ENCODE data around the gene JAZF1. TPM values are rescaled to one million over a fixed set of nuclear protein-coding genes. Genes with fewer than 3 reads are reported as not detected.

The JAZF1 gene
- total RNA-seq, 2 experiments from 2014 or later = 3.3 to 4.0 TPM

DNA sequence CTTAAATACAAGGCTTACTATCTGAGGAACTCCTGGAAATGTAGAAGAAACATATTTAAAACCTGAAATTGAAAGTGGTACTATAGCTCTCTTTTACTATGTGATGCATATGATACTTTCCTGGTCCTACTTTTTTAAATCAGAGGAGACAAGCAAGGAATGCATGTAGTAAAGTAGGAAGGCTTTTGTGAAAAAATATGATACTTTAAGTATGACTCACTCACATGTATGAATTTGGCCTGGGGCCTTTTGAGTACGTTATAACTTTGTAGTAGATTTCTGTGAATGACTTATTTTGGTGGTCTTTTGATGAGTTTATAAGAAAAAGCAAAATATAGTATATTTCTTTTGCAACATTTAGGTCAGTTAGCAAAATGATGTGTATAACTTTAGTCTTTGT, 386.8 kb downstream of the JAZF1 start:
- Mint-ChIP-seq H3K36me3 (ENCODE audit: low read depth) (peaks cover 22% of the 10 kb centered on the region), H3K4me3 (no peak overlapping the region), H3K27me3 (no peaks in the 10 kb centered on the region), H3K27ac (no peak overlapping the region), H3K4me1 (ENCODE audit: low read depth) (no peaks in the 10 kb centered on the region), H3K9me3 (no peaks in the 10 kb centered on the region)
- TF ChIP-seq, protein P1, sequence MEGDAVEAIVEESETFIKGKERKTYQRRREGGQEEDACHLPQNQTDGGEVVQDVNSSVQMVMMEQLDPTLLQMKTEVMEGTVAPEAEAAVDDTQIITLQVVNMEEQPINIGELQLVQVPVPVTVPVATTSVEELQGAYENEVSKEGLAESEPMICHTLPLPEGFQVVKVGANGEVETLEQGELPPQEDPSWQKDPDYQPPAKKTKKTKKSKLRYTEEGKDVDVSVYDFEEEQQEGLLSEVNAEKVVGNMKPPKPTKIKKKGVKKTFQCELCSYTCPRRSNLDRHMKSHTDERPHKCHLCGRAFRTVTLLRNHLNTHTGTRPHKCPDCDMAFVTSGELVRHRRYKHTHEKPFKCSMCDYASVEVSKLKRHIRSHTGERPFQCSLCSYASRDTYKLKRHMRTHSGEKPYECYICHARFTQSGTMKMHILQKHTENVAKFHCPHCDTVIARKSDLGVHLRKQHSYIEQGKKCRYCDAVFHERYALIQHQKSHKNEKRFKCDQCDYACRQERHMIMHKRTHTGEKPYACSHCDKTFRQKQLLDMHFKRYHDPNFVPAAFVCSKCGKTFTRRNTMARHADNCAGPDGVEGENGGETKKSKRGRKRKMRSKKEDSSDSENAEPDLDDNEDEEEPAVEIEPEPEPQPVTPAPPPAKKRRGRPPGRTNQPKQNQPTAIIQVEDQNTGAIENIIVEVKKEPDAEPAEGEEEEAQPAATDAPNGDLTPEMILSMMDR (IDR thresholded peaks at IDR 0.05) = no peak
- intact Hi-C loops (cut with micrococcal nuclease) = no loop called here
- no peak for ATAC-seq
- DNase-seq = no peak
- POLR2A ChIA-PET = interaction anchor here (0.6 kb wide), 1 partner anchor 293 kb away, joined by 3 read pairs; no protein-coding TSS in a partner anchor
- CTCF ChIA-PET = interaction anchor here (0.9 kb wide), 1 partner anchor 9 kb away, joined by 3 read pairs; no protein-coding TSS in a partner anchor

- CTCF ChIA-PET = no interaction called here
- ATAC-seq = no peak
- peaks cover 15% of the 10 kb centered on the region for H3K4me1 Mint-ChIP-seq (ENCODE audit: low read depth)
- H3K36me3 Mint-ChIP-seq (ENCODE audit: low read depth) = peaks cover 23% of the 10 kb centered on the region
- H3K9me3 Mint-ChIP-seq = no peaks in the 10 kb centered on the region
- POLR2A ChIA-PET = no interaction called here
- no peak overlapping the region for H3K27ac Mint-ChIP-seq
- no peak for DNase-seq
- H3K4me3 Mint-ChIP-seq = no peak overlapping the region
- intact Hi-C loops (cut with micrococcal nuclease) = no loop called here
- H3K27me3 Mint-ChIP-seq = no peaks in the 10 kb centered on the region
- TF ChIP-seq, protein P1 (IDR thresholded peaks at IDR 0.05) = no peak
These were observed 392.2 kb downstream of the JAZF1 start for GRCh38 chr7:27788437-27788836.

DNA sequence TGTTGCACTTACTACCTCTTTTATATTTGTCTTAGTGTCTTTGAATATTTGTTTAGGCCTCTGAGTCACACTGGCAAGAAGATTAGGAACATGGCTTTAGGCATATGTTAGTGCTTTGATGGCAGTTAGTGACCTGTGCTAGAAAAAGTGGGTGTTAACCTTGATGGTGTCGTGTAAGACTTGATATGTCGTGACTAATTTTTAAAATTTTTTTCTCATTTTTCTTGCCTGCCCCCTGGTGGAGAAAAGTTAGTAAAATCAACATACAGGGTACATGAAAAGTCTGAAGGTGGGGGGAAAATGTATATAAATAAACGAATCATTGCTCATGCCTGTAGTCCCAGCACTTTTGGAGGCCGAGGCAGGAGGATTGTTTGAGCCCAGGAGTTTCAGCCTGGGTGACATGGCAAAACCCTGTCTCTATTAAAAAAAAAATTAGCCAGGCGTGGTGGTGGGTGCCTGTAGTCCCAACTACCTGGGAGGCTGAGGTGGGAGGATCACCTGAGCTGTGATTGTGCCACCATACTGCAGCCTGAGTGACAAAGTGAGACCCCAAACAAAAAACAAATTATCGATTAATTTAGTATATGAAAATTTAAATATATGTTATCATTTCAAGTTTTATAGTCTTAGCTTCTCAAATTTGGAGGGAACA, 396.1 kb downstream of the JAZF1 start:
- Mint-ChIP-seq H3K9me3 (no peaks in the 10 kb centered on the region), H3K27me3 (no peaks in the 10 kb centered on the region), H3K36me3 (ENCODE audit: low read depth) (peaks cover 16% of the 10 kb centered on the region), H3K4me1 (ENCODE audit: low read depth) (peaks cover 31% of the 10 kb centered on the region), H3K27ac (no peak overlapping the region), H3K4me3 (no peak overlapping the region)
- POLR2A ChIA-PET = interaction anchor here (1.0 kb wide), 1 partner anchor 44 kb away, joined by 3 read pairs; no protein-coding TSS in a partner anchor
- intact Hi-C loops (cut with micrococcal nuclease) = loop anchor here (5.0 kb wide), 1 partner anchor 587 kb away; no protein-coding TSS in a partner anchor
- ATAC-seq (peak; percentile 85), DNase-seq (peak; percentile 29)
- CTCF ChIA-PET = interaction anchor here (0.9 to 1.9 kb wide), 10 partner anchors 9 to 178 kb away, joined by 3 to 14 read pairs (median 4); partner anchors contain the start of gene TAX1BP1
- TF ChIP-seq, protein P1 (IDR thresholded peaks at IDR 0.05) = peak; percentile 66

- Mint-ChIP-seq H3K4me3 (no peak overlapping the region), H3K27me3 (no peaks in the 10 kb centered on the region), H3K9me3 (no peaks in the 10 kb centered on the region), H3K27ac (peak overlapping the region; percentile 36), H3K36me3 (ENCODE audit: low read depth) (peaks cover 13% of the 10 kb centered on the region), H3K4me1 (ENCODE audit: low read depth) (peaks cover 31% of the 10 kb centered on the region)
- TF ChIP-seq, protein P1 (IDR thresholded peaks at IDR 0.05) = no peak
- ChIA-PET CTCF (interaction anchor here (0.9 to 1.8 kb wide), 3 partner anchors 9 to 38 kb away, joined by 4 to 6 read pairs (median 6); no protein-coding TSS in a partner anchor), POLR2A (no interaction called here)
- no peak for DNase-seq
- ATAC-seq = peak; percentile 42
- intact Hi-C loops (cut with micrococcal nuclease) = loop anchor here (5.0 kb wide), 1 partner anchor 586 kb away; no protein-coding TSS in a partner anchor
These were observed 397.7 kb downstream of the JAZF1 start for GRCh38 chr7:27782849-27783248.

DNA sequence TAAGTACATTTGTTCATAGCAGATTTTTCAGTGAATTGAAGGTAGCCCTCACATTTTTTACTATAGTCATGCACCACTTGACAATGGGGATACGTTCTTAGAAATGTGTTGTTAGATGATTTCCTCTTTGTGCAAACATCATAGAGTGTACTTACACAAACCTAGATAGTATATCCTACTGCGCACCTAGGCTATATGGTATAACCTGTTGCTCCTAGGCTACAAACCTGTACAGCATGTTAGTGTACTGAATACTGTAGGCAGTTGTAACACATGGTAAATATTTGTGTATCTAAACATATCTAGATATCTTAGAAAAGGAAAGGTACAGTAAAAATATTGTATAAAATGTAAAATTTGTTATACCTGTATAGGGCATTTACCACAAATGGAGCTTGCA, 399.4 kb downstream of the JAZF1 start:
- H3K27ac Mint-ChIP-seq = no peak overlapping the region
- TF ChIP-seq, protein P1 (IDR thresholded peaks at IDR 0.05) = no peak
- CTCF ChIA-PET = interaction anchor here (0.8 kb wide), 1 partner anchor 531 kb away, joined by 3 read pairs; no protein-coding TSS in a partner anchor
- peaks cover 11% of the 10 kb centered on the region for H3K36me3 Mint-ChIP-seq (ENCODE audit: low read depth)
- no peak overlapping the region for H3K4me3 Mint-ChIP-seq
- H3K4me1 Mint-ChIP-seq (ENCODE audit: low read depth) = peaks cover 38% of the 10 kb centered on the region
- H3K9me3 Mint-ChIP-seq = no peaks in the 10 kb centered on the region
- DNase-seq (no peak), ATAC-seq (no peak)
- no peaks in the 10 kb centered on the region for H3K27me3 Mint-ChIP-seq
- intact Hi-C loops (cut with micrococcal nuclease) = loop anchor here (5.0 kb wide), 1 partner anchor 584 kb away; no protein-coding TSS in a partner anchor
- POLR2A ChIA-PET = no interaction called here

All from activated CD8-positive, alpha-beta T cell treated with anti-CD3 and anti-CD28 coated beads for 36 hours (primary cell).